Neural progenitor cell (in vitro differentiated cells): Measurements from ENCODE around the gene ABLIM2. TPM values are rescaled to one million over a fixed set of nuclear protein-coding genes. Genes with fewer than 3 reads are reported as not detected.

Experiments
- DNase-seq: peaks from one replicate; pipeline ENCODE4 v3.0.0-alpha.2; 2016; ENCODE audit warnings: low spot score
- H2AFZ ChIP-seq: fragments of 200-600 bp; sonication (generic); replicated peaks from 2 replicates; pipeline ENCODE4 v1.6.1; 2016; ENCODE audit warnings: antibody characterized with exemption
- H3F3A ChIP-seq: fragments of 200-600 bp; sonication (generic); 2 replicates; pipeline ENCODE4 v1.6.1; 2016; ENCODE audit warnings: antibody characterized with exemption, low read depth
- H3K27ac ChIP-seq: fragments of 200-600 bp; sonication (generic); 2 replicates; pipeline ENCODE4 v1.5.1; 2016; ENCODE audit warnings: mild to moderate bottlenecking
- H3K27me3 ChIP-seq: fragments of 200-600 bp; sonication (generic); 2 replicates; pipeline ENCODE4 v1.6.1; 2016; ENCODE audit warnings: mild to moderate bottlenecking, moderate library complexity
- H3K36me3 ChIP-seq: fragments of 200-600 bp; sonication (generic); 2 replicates; pipeline ENCODE4 v1.5.1; 2016
- H3K4me1 ChIP-seq: fragments of 200-600 bp; sonication (generic); 2 replicates; pipeline ENCODE4 v1.6.1; 2016; ENCODE audit warnings: mixed run types
- H3K4me2 ChIP-seq: fragments of 200-600 bp; sonication (generic); 2 replicates; pipeline ENCODE4 v1.6.1; 2016
- H3K4me3 ChIP-seq: fragments of 200-600 bp; sonication (generic); 2 replicates; pipeline ENCODE4 v1.5.1; 2016
- H3K79me2 ChIP-seq: fragments of 200-600 bp; sonication (generic); 2 replicates; pipeline ENCODE4 v1.6.1; 2016; ENCODE audit warnings: low read depth
- H3K9ac ChIP-seq: fragments of 200-600 bp; sonication (generic); 2 replicates; pipeline ENCODE4 v1.6.1; 2016
- H3K9me3 ChIP-seq: fragments of 200-600 bp; sonication (generic); 2 replicates; pipeline ENCODE4 v1.5.1; 2016; ENCODE audit warnings: low read depth
- H4K20me1 ChIP-seq: fragments of 200-600 bp; sonication (generic); 2 replicates; pipeline ENCODE4 v1.6.1; 2016; ENCODE audit warnings: low read depth
- H3K27ac Mint-ChIP-seq: 3 replicates; pipeline ENCODE4 v1.8.0; 2021; ENCODE audit warnings: mixed read lengths
- H3K27me3 Mint-ChIP-seq: 2 replicates; pipeline ENCODE4 v1.8.0; 2022; ENCODE audit warnings: low read depth, mild to moderate bottlenecking, inconsistent platforms, moderate library complexity, mixed read lengths; ENCODE audit not compliant: insufficient read depth
- H3K36me3 Mint-ChIP-seq: 3 replicates; pipeline ENCODE4 v1.8.0; 2021; ENCODE audit warnings: mixed read lengths
- H3K4me1 Mint-ChIP-seq: 3 replicates; pipeline ENCODE4 v1.8.0; 2021; ENCODE audit warnings: mixed read lengths
- H3K4me3 Mint-ChIP-seq: 3 replicates; pipeline ENCODE4 v1.8.0; 2021; ENCODE audit warnings: mild to moderate bottlenecking, moderate library complexity, mixed read lengths
- H3K9me3 Mint-ChIP-seq: 3 replicates; pipeline ENCODE4 v1.8.0; 2020; ENCODE audit warnings: mixed read lengths
- EZH2 ChIP-seq: fragments of 200-600 bp; sonication (generic); IDR thresholded peaks from 2 replicates; pipeline ENCODE4 v1.6.1; 2017; ENCODE audit warnings: antibody characterized with exemption, mild to moderate bottlenecking, moderate library complexity
- EZH2phosphoT487 ChIP-seq: fragments of 200-600 bp; sonication (generic); IDR thresholded peaks from 2 replicates; pipeline ENCODE4 v1.6.1; 2017; ENCODE audit warnings: antibody characterized with exemption
- total RNA-seq: library from RNA; depleted of rRNA; stranded (reverse); fragments of >200 nt; gene quantifications from 2 replicates; pipeline ENCODE4 v1.2.3, GENCODE V29; 2015; ENCODE audit warnings: low replicate concordance
- TF ChIP-seq, protein P1 (sequence below): fragments of 200-600 bp; sonication (generic); IDR thresholded peaks from 2 replicates; pipeline ENCODE4 v1.5.1; 2017; ENCODE audit warnings: antibody characterized with exemption, mild to moderate bottlenecking

Gene ABLIM2
- total RNA-seq, 1 donor from 2014 or later = 0.24 TPM

DNA sequence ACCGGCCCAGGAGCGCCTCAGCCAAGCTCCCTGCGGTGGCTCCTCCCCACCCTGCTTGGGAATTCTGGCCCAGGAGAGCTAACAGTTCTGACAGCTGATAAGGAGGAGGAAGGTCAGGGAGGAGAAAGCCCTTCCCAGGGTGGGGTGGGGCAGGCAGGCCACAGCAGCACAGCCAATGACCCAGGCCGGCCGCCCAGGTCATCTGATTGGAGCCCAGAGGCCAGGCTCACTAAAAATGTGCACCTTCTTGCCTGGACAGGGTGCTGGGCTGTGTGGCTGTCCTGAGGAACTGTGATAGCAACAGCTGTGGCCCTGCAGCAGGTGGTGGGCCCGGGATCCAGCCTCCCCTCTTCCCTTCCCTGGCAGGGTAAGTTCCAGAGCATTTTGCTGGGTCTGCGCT, 23.2 kb upstream of the ABLIM2 start:
- Mint-ChIP-seq H3K27ac (no peak overlapping the region), H3K36me3 (no peaks in the 10 kb centered on the region), H3K4me3 (no peak overlapping the region), H3K27me3 (peaks cover 9% of the 10 kb centered on the region), H3K9me3 (peaks cover 3% of the 10 kb centered on the region), H3K4me1 (peaks cover 23% of the 10 kb centered on the region)
- Histone ChIP-seq H4K20me1 (no peaks in the 10 kb centered on the region), H3K27ac (no peak overlapping the region), H3K79me2 (no peaks in the 10 kb centered on the region), H3K4me3 (no peak overlapping the region), H2AFZ (no peak overlapping the region), H3K4me2 (no peak overlapping the region), H3K36me3 (no peaks in the 10 kb centered on the region), H3F3A (peaks cover 8% of the 10 kb centered on the region), H3K4me1 (no peaks in the 10 kb centered on the region), H3K27me3 (no peaks in the 10 kb centered on the region), H3K9me3 (no peaks in the 10 kb centered on the region), H3K9ac (no peak overlapping the region)
- no peak for DNase-seq
- TF ChIP-seq EZH2phosphoT487 (no peak), EZH2 (no peak)
- TF ChIP-seq, protein P1, sequence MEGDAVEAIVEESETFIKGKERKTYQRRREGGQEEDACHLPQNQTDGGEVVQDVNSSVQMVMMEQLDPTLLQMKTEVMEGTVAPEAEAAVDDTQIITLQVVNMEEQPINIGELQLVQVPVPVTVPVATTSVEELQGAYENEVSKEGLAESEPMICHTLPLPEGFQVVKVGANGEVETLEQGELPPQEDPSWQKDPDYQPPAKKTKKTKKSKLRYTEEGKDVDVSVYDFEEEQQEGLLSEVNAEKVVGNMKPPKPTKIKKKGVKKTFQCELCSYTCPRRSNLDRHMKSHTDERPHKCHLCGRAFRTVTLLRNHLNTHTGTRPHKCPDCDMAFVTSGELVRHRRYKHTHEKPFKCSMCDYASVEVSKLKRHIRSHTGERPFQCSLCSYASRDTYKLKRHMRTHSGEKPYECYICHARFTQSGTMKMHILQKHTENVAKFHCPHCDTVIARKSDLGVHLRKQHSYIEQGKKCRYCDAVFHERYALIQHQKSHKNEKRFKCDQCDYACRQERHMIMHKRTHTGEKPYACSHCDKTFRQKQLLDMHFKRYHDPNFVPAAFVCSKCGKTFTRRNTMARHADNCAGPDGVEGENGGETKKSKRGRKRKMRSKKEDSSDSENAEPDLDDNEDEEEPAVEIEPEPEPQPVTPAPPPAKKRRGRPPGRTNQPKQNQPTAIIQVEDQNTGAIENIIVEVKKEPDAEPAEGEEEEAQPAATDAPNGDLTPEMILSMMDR = no peak

DNA sequence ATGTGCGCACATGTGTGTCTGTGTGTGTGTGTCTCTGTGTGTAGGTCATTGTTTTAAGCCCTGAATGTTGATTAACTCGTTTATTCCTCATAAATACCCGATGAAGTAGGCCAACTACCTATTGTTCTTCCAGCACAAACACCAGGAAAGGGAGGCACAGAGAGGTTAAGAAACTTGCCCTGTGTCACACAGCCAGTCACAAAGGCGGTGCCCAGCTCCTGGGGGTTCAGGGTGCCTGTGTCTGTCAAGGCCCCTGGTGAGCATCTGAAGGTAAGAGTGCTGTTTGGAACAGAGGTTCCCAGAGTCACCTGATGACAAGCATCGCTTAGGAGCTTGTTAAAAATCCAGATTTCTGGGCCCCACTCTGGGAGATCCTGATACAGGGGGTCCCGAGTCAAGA, 22.5 kb upstream of the ABLIM2 start:
- Mint-ChIP-seq H3K27ac (peak overlapping the region; percentile 33), H3K4me1 (peaks cover 23% of the 10 kb centered on the region), H3K36me3 (no peaks in the 10 kb centered on the region), H3K9me3 (peaks cover 3% of the 10 kb centered on the region), H3K27me3 (peaks cover 9% of the 10 kb centered on the region), H3K4me3 (no peak overlapping the region)
- Histone ChIP-seq H3F3A (peaks cover 8% of the 10 kb centered on the region), H3K4me3 (no peak overlapping the region), H3K27ac (no peak overlapping the region), H3K79me2 (no peaks in the 10 kb centered on the region), H2AFZ (no peak overlapping the region), H3K36me3 (no peaks in the 10 kb centered on the region), H3K9ac (no peak overlapping the region), H3K9me3 (no peaks in the 10 kb centered on the region), H3K27me3 (no peaks in the 10 kb centered on the region), H3K4me1 (no peaks in the 10 kb centered on the region), H3K4me2 (no peak overlapping the region), H4K20me1 (no peaks in the 10 kb centered on the region)
- TF ChIP-seq EZH2phosphoT487 (no peak), EZH2 (no peak)
- TF ChIP-seq, protein P1 = no peak
- DNase-seq = no peak

DNA sequence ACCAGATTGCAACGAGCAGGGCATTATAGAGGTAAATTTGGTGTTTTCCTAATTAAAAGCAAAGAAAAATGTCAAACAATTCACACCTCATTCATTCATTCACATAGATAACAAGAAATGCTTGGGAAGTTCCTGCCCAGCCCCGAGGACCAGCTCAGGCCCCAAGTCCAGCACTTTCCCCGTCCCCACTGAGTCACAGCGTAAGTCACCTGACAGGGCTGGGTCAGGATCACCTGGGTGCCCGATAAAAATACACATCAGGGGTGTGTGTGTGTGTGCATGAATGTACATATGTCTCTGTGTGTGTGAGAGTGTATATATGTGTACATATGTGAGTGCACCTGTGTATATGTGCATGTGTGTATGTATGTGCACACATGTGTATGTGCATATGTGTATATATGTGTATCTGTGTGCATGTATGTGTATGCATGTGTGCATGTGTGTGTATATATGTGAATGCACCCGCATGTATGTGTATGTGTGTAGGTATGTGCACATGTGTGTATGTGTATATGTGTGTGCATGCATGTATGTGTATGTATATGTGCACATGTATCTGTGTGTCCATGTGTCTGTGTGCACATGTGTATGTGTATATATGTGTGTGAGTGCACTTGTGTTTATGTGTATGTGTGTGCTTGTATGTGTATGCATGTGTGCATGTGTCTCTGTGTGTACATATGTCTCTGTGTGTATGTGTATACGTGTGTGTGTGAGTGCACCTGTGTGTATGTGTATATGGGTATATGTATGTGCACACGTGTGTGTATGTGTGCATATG, 21.9 kb upstream of the ABLIM2 start:
- H2AFZ ChIP-seq = no peak overlapping the region
- H4K20me1 ChIP-seq = no peaks in the 10 kb centered on the region
- H3K79me2 ChIP-seq = no peaks in the 10 kb centered on the region
- Mint-ChIP-seq H3K9me3 (peaks cover 3% of the 10 kb centered on the region), H3K4me3 (no peak overlapping the region), H3K27ac (peak overlapping the region; percentile 33), H3K36me3 (no peaks in the 10 kb centered on the region), H3K4me1 (peaks cover 17% of the 10 kb centered on the region), H3K27me3 (peaks cover 9% of the 10 kb centered on the region)
- peaks cover 8% of the 10 kb centered on the region for H3F3A ChIP-seq
- no peaks in the 10 kb centered on the region for H3K36me3 ChIP-seq
- H3K4me1 ChIP-seq = no peaks in the 10 kb centered on the region
- no peak overlapping the region for H3K9ac ChIP-seq
- H3K27ac ChIP-seq = no peak overlapping the region
- H3K9me3 ChIP-seq = no peaks in the 10 kb centered on the region
- H3K4me3 ChIP-seq = no peak overlapping the region
- H3K4me2 ChIP-seq = no peak overlapping the region
- no peaks in the 10 kb centered on the region for H3K27me3 ChIP-seq
- no peak for DNase-seq
- no peak for TF ChIP-seq EZH2phosphoT487

DNA sequence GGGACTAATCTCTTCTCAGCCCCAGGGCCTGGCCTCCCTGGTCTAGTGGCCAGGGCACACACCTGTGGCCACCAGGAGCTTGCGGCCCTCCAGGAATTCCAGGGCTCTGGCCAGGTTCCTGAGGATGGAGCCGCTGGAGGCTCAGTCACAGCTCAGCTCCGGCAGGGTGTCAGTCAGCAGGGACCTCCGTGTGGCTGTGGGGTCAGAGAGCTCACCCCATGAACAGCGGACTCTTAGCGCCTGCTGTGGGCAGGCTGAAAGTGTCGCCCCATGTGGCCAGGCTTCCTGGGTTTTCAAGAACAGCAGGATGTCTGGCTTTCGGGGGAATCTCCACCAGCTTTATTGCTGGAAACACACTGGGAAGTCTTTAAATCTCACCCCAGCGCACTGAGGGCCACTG, 21.2 kb upstream of the ABLIM2 start:
- Histone ChIP-seq H3K36me3 (no peaks in the 10 kb centered on the region), H3K27ac (no peak overlapping the region), H3K4me1 (no peaks in the 10 kb centered on the region), H3K9me3 (no peaks in the 10 kb centered on the region), H3K27me3 (no peaks in the 10 kb centered on the region), H4K20me1 (no peaks in the 10 kb centered on the region), H2AFZ (no peak overlapping the region), H3K79me2 (no peaks in the 10 kb centered on the region), H3K4me2 (no peak overlapping the region), H3K9ac (no peak overlapping the region), H3F3A (peaks cover 8% of the 10 kb centered on the region), H3K4me3 (no peak overlapping the region)
- TF ChIP-seq EZH2phosphoT487 (no peak), EZH2 (no peak)
- TF ChIP-seq, protein P1 = no peak
- Mint-ChIP-seq H3K27ac (no peak overlapping the region), H3K9me3 (peaks cover 3% of the 10 kb centered on the region), H3K36me3 (no peaks in the 10 kb centered on the region), H3K27me3 (peaks cover 5% of the 10 kb centered on the region), H3K4me3 (no peak overlapping the region), H3K4me1 (peaks cover 12% of the 10 kb centered on the region)
- no peak for DNase-seq
